BJ (cell line): ENCODE data around the gene EMC8. TPM values are rescaled to one million over a fixed set of nuclear protein-coding genes. Genes with fewer than 3 reads are reported as not detected.

Experiments used
- CTCF ChIA-PET: fragments of 350-600 bp; formaldehyde crosslinking; extraction: SDS; loops from one replicate; lab custom pipeline; 2021; ENCODE audit warnings: antibody characterized with exemption, inconsistent platforms; lab: Yijun Ruan, JAX
- POLR2A ChIA-PET: fragments of 300-600 bp; sonication (Branson Sonifier 250); formaldehyde crosslinking; extraction: SDS; loops from one replicate; lab custom pipeline; 2021; ENCODE audit warnings: antibody characterized with exemption; lab: Charles Lee
- DNase-seq: peaks from one replicate; pipeline ENCODE4 v3.0.0-alpha.2; 2011; ENCODE audit warnings: low read depth
- H3K27me3 ChIP-seq: 2 replicates; pipeline ENCODE4 v1.6.0; 2011; ENCODE audit warnings: low read length; ENCODE audit not compliant: control insufficient read depth, insufficient read depth
- H3K36me3 ChIP-seq: 2 replicates; pipeline ENCODE4 v1.5.1; 2011; ENCODE audit warnings: low read length; ENCODE audit not compliant: control insufficient read depth, insufficient read depth
- H3K4me3 ChIP-seq: 2 replicates; pipeline ENCODE4 v1.5.1; 2011; ENCODE audit warnings: low read depth, mild to moderate bottlenecking, control low read depth, low read length
- polyA plus RNA-seq: library from polyadenylated mRNA; depleted of rRNA; stranded (reverse); fragments of >200 nt; gene quantifications from 2 replicates; pipeline ENCODE4 v1.2.3, GENCODE V29; 2011
- TF ChIP-seq, protein P1 (sequence below): IDR thresholded peaks from 2 replicates; pipeline ENCODE4 v1.5.1; 2011; ENCODE audit warnings: low read depth, mild to moderate bottlenecking, control low read depth, inconsistent platforms, low read length, moderate library complexity; ENCODE audit not compliant: insufficient read depth

Gene EMC8
- polyA plus RNA-seq, 1 experiment = 36.9 TPM

DNA sequence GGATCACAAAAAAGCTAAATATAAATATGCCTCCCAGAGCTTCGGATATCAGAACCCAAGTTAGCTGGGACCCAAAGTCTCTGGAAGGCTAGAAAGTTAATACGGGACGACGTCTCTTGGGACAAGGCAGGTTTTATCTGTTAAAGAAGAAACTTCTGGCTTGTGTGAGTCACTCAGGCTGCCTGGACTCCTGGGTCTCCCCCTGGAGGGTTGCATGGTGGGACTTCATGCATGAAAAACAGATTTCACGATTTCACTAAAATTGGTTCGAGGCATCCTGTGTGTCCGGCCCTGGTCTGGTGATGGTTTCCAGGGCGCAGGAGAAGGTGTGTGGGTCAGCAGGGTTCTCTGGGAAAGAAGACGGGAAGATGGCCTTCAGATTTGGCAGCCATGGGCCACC lies 47.1 kb upstream of the EMC8 start:
- Histone ChIP-seq H3K27me3 (peaks cover 9% of the 10 kb centered on the region), H3K36me3 (no peaks in the 10 kb centered on the region), H3K4me3 (no peak overlapping the region)
- TF ChIP-seq, protein P1, sequence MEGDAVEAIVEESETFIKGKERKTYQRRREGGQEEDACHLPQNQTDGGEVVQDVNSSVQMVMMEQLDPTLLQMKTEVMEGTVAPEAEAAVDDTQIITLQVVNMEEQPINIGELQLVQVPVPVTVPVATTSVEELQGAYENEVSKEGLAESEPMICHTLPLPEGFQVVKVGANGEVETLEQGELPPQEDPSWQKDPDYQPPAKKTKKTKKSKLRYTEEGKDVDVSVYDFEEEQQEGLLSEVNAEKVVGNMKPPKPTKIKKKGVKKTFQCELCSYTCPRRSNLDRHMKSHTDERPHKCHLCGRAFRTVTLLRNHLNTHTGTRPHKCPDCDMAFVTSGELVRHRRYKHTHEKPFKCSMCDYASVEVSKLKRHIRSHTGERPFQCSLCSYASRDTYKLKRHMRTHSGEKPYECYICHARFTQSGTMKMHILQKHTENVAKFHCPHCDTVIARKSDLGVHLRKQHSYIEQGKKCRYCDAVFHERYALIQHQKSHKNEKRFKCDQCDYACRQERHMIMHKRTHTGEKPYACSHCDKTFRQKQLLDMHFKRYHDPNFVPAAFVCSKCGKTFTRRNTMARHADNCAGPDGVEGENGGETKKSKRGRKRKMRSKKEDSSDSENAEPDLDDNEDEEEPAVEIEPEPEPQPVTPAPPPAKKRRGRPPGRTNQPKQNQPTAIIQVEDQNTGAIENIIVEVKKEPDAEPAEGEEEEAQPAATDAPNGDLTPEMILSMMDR = no peak
- POLR2A ChIA-PET = no interaction called here
- DNase-seq = no peak
- CTCF ChIA-PET = no interaction called here

DNA sequence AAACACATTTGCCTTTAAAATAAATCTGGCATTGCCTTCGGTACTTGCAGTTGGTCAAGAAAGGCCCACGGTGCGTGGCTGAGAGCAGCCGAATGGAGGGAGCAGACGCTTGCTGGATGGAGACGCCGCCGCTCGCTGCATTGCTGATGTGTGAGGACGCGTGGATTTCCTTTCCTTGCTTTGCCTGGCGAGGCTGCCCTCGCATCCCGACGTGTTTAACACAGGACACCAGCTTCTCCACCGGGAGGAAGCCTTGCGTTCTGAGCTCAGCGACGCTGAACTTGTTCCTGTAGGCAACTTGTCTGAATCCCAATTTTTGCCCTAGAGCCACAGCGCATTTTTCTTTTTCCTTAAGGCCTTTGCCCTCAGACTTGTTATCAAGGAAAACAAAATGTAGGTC lies 45.9 kb upstream of the EMC8 start:
- Histone ChIP-seq H3K36me3 (no peaks in the 10 kb centered on the region), H3K27me3 (peaks cover 9% of the 10 kb centered on the region), H3K4me3 (no peak overlapping the region)
- TF ChIP-seq, protein P1 = no peak
- ChIA-PET POLR2A (no interaction called here), CTCF (interaction anchor here (0.7 kb wide), 1 partner anchor 14 kb away, joined by 3 read pairs; no protein-coding TSS in a partner anchor)
- DNase-seq = no peak

DNA sequence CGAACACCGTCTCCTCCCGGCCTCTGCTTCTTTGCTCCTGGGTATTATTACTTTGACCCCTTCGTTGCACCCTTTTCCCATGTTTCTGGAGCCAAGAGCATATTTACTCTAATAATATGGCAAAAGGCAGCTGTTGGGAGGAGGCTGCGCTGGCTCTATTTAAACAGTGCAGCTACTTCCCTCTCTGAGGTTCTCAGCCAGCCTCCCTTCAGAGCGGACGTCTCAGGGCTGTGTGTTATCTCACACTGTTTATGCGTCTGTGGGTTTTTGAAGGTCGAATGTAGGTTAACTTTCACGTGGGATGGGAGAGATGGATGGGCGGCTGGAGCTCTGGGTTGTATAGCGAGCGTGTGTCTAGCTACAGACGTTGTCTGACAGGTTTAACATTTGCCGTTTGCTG lies 45.4 kb upstream of the EMC8 start:
- H3K4me3 ChIP-seq = no peak overlapping the region
- CTCF ChIA-PET = interaction anchor here (0.7 kb wide), 1 partner anchor 14 kb away, joined by 3 read pairs; no protein-coding TSS in a partner anchor
- POLR2A ChIA-PET = no interaction called here
- no peak for DNase-seq
- no peaks in the 10 kb centered on the region for H3K36me3 ChIP-seq
- TF ChIP-seq, protein P1 = no peak
- H3K27me3 ChIP-seq = peaks cover 9% of the 10 kb centered on the region

DNA sequence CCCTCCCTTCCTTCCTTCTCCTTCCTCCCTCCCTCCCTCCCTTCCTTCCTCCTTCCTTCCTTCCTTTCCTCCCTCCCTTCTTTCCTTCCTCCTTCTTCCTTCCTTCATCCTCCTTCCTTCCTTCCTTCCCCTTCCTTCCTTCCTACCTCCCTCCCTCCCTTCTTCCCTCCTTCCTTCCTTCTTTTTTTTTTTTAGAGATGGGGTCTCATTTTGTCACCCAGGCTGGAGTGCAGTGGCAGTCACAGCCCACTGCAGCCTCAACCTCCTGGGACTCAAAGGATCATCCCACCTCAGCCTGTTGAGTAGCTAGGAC lies 44.8 kb upstream of the EMC8 start:
- H3K36me3 ChIP-seq = no peaks in the 10 kb centered on the region
- ChIA-PET POLR2A (no interaction called here), CTCF (no interaction called here)
- H3K4me3 ChIP-seq = no peak overlapping the region
- no peak for DNase-seq
- TF ChIP-seq, protein P1 = no peak
- H3K27me3 ChIP-seq = peaks cover 7% of the 10 kb centered on the region

DNA sequence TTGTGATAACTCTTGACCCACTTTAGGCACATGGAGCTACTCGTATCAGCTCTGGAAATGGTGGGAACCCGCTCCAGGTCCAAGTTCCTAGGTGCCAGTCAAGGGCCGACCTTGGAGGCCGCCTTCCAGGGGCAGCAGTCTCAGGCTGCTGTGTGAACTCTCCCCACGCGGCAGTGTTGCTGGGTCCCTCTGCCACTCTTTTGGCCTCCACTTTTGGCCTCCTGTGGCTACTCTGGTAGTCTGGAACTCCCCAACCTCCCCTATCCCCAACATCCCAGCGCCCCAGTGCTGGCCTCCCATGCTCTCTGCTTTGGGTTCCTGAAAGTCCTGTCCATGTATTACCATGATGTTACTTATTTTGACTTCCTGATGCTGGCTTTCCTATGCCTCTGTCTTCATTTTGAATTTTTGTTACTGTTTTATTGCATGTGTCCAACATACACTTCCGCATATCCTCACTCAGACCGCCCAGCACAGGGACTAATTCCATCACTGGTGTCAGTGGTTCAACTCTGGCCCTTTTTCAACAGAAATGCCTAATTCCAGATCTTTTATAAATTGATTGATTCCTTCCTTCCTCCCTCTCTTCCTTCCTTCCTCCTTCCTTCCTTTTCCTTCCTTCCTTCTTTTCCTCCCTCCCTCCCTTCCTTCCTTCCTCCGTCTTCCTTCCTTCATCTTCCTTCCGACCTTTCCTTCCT lies 44.3 kb upstream of the EMC8 start:
- H3K4me3 ChIP-seq = no peak overlapping the region
- peaks cover 5% of the 10 kb centered on the region for H3K27me3 ChIP-seq
- TF ChIP-seq, protein P1 = no peak
- no peak for DNase-seq
- ChIA-PET CTCF (no interaction called here), POLR2A (no interaction called here)
- H3K36me3 ChIP-seq = no peaks in the 10 kb centered on the region
